ENCODE data around the gene CDK11A. TPM values are rescaled to one million over a fixed set of nuclear protein-coding genes. Genes with fewer than 3 reads are reported as not detected.
"Not testable (repeated sequence)": the region's sequence is repeated elsewhere in the genome, so short reads cannot be mapped to it uniquely, and the experiment has no call there.

Gene CDK11A
- total RNA-seq, 1 donor from 2014 or later, result 4.2 TPM

GRCh38 chr1:1692714-1693647 is 31.2 kb downstream of the CDK11A start, which contains the start of gene SLC35E2B:
SLC35E2B (minus strand) TSS chr1:1692795; CDS start chr1:1676699, 16,096 bp downstream.
- peak within 1 kb of the TSS; percentile 58 for H3K4me3 ChIP-seq (ENCODE audit: low read depth, low read length)
- not testable (repeated sequence) for FAIRE-seq; H3K36me3 ChIP-seq (ENCODE audit: control insufficient read depth, insufficient read depth, low read length); H3K27me3 ChIP-seq (ENCODE audit: control insufficient read depth, insufficient read depth, low read length)
- peak; percentile 5 for TF ChIP-seq CTCF (IDR thresholded peaks at IDR 0.05; ENCODE audit: insufficient read depth, low read length, severe bottlenecking)
- peak; percentile 50 for DNase-seq (ENCODE audit: low read depth)

- peak; percentile 23 for DNase-seq (ENCODE audit: low read depth)
- not testable (repeated sequence) for H3K36me3 ChIP-seq (ENCODE audit: control insufficient read depth, insufficient read depth, low read length); FAIRE-seq; H3K27me3 ChIP-seq (ENCODE audit: control insufficient read depth, insufficient read depth, low read length)
- H3K4me3 ChIP-seq (ENCODE audit: low read depth, low read length), result peak overlapping the region; percentile 58
These were observed 31.8 kb downstream of the CDK11A start for GRCh38 chr1:1692324-1692713.

GRCh38 chr1:1691443-1691842 is 32.7 kb downstream of the CDK11A start:
- not testable (repeated sequence) for H3K36me3 ChIP-seq (ENCODE audit: control insufficient read depth, insufficient read depth, low read length); FAIRE-seq; DNase-seq (ENCODE audit: low read depth); H3K27me3 ChIP-seq (ENCODE audit: control insufficient read depth, insufficient read depth, low read length)
- peak overlapping the region; percentile 12 for H3K4me3 ChIP-seq (ENCODE audit: low read depth, low read length)

- not testable (repeated sequence) for H3K4me3 ChIP-seq (ENCODE audit: low read depth, low read length); DNase-seq (ENCODE audit: low read depth); H3K36me3 ChIP-seq (ENCODE audit: control insufficient read depth, insufficient read depth, low read length); FAIRE-seq; H3K27me3 ChIP-seq (ENCODE audit: control insufficient read depth, insufficient read depth, low read length)
These were observed 34.6 kb downstream of the CDK11A start for GRCh38 chr1:1689526-1689925.

- H3K36me3 ChIP-seq (ENCODE audit: control insufficient read depth, insufficient read depth, low read length), result peaks cover 2% of the 10 kb centered on the region
- no peaks in the 10 kb centered on the region for H3K27me3 ChIP-seq (ENCODE audit: control insufficient read depth, insufficient read depth, low read length)
- FAIRE-seq (no peak), DNase-seq (ENCODE audit: low read depth) (no peak)
- H3K4me3 ChIP-seq (ENCODE audit: low read depth, low read length), result no peak overlapping the region
- TF ChIP-seq CTCF (IDR thresholded peaks at IDR 0.05; ENCODE audit: insufficient read depth, low read length, severe bottlenecking), result no peak
These were observed 36.3 kb downstream of the CDK11A start for GRCh38 chr1:1687846-1688245.

- Histone ChIP-seq H3K4me3 (ENCODE audit: low read depth, low read length) (no peak overlapping the region), H3K36me3 (ENCODE audit: control insufficient read depth, insufficient read depth, low read length) (peaks cover 7% of the 10 kb centered on the region), H3K27me3 (ENCODE audit: control insufficient read depth, insufficient read depth, low read length) (no peaks in the 10 kb centered on the region)
- no peak for TF ChIP-seq CTCF (IDR thresholded peaks at IDR 0.05; ENCODE audit: insufficient read depth, low read length, severe bottlenecking)
- DNase-seq (ENCODE audit: low read depth) (no peak), FAIRE-seq (no peak)
These were observed 40.0 kb downstream of the CDK11A start for GRCh38 chr1:1684031-1684681.

GRCh38 chr1:1683104-1683905 is 40.9 kb downstream of the CDK11A start:
- FAIRE-seq (no peak), DNase-seq (ENCODE audit: low read depth) (no peak)
- TF ChIP-seq CTCF (IDR thresholded peaks at IDR 0.05; ENCODE audit: insufficient read depth, low read length, severe bottlenecking), result no peak
- H3K4me3 ChIP-seq (ENCODE audit: low read depth, low read length), result no peak overlapping the region
- H3K36me3 ChIP-seq (ENCODE audit: control insufficient read depth, insufficient read depth, low read length), result peaks cover 7% of the 10 kb centered on the region
- no peaks in the 10 kb centered on the region for H3K27me3 ChIP-seq (ENCODE audit: control insufficient read depth, insufficient read depth, low read length)
